Thyroid gland (tissue), 4 donors: ENCODE data around the gene ARHGEF10L.

Source experiments
- POLR2A ChIP-seq, 2 donors: fragments of 450-650 bp; IDR thresholded peaks; one replicate each; pipeline ENCODE4 v1.6.1; 2017; ENCODE audit warnings: antibody characterized with exemption in 2 of 2, mild to moderate bottlenecking in 2 of 2, moderate library complexity in 1 of 2
- TF ChIP-seq, protein P1 (sequence below), 6 experiments: fragments of 200-600 bp in 3 of 6; fragments of 450-650 bp in 3 of 6; sonication (generic) in 3 of 6; IDR thresholded peaks; one replicate each; pipeline ENCODE4 v1.5.1; 2016 to 2019; ENCODE audit warnings: antibody characterized with exemption in 6 of 6, mild to moderate bottlenecking in 2 of 6, inconsistent platforms in 1 of 6, moderate library complexity in 1 of 6

DNA sequence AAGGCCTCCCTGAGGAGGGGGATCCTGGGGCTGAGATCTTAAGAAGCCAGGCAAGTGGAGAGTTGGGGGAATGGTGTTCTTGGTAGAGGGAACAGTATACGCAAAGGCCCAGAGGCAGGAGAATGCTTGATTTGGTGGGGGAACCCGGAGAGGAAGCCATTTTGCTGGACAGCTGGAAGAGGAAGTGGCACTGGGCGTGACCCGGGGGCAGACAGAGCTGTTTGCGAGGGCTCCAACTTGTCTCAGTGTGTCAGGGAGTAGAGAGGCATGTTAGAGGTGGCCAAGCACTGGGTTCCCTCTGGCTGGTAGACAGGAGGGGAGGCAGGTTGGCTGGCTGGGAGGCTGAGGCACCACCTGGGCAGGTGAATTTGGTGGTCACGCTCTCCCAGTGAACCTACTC is 119.3 kb downstream of the ARHGEF10L start:
- TF ChIP-seq, protein P1, sequence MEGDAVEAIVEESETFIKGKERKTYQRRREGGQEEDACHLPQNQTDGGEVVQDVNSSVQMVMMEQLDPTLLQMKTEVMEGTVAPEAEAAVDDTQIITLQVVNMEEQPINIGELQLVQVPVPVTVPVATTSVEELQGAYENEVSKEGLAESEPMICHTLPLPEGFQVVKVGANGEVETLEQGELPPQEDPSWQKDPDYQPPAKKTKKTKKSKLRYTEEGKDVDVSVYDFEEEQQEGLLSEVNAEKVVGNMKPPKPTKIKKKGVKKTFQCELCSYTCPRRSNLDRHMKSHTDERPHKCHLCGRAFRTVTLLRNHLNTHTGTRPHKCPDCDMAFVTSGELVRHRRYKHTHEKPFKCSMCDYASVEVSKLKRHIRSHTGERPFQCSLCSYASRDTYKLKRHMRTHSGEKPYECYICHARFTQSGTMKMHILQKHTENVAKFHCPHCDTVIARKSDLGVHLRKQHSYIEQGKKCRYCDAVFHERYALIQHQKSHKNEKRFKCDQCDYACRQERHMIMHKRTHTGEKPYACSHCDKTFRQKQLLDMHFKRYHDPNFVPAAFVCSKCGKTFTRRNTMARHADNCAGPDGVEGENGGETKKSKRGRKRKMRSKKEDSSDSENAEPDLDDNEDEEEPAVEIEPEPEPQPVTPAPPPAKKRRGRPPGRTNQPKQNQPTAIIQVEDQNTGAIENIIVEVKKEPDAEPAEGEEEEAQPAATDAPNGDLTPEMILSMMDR (IDR thresholded peaks at IDR 0.05): no peak
- TF ChIP-seq POLR2A (IDR thresholded peaks at IDR 0.05): no peak
